ENCODE data around the gene PMVK.

DNA sequence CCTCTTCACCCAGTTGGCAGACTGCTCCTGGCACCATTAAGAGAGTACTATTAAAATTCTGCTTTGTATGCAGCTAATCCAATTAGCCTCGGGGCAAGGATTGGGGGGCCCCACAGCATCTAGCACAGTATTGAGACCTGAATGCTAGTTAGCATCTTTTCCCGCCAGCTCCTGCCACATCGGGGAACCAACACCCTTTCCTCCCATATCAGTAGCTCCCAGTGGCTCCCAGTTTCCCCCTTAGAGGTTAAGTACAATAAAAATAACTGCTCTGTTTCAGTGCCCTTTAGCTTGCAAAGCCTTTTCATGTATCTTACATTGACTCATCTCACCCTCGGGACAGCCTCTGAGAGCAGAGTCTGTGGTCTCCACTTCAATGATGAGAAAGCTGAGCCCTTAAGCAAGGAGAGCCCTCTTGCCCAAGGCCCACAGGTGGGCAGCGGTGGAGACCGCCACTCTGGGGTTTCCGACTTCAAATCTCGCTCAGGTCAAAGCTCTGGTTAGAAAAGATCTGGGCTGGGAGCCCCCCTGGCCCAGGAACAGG is 4.2 kb upstream of the PMVK start:
- no peak for TF ChIP-seq CTCF (conservative IDR thresholded peaks at IDR 0.05)
- no peak for TF ChIP-seq EZH2 (IDR thresholded peaks at IDR 0.05; ENCODE audit: low read depth)

All from PC-9 (cell line).